Glomerular visceral epithelial cell (primary cell): Measurements from ENCODE around the gene DYNC2LI1.

Source experiments
- DNase-seq: peaks from one replicate; pipeline ENCODE4 v3.0.0-alpha.2; 2016; ENCODE audit errors: extremely low spot score

DYNC2LI1 gene

DNA sequence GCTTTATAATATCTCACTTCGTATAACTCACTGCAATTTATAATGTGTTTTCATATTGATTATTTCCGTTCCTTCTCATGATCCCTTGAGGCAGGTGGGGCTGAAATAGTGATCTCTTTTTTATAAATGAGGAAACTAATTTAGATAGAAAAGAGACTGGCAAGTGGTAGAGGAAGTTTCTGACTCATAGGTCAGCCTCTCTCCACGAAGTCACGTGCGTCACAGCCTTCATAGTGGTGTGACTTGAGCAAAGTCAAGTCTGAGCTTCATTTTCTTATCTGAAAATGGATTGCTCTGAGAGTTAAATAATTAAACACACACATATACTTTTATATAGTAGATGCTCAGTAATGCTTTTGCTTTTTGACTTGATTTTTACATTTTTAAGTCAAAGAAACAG, 44.9 kb downstream of the DYNC2LI1 start:
- peak; percentile 12 for DNase-seq

GRCh38 chr2:43819491-43820163, 45.8 kb downstream of the DYNC2LI1 start:
- DNase-seq = no peak

DNA sequence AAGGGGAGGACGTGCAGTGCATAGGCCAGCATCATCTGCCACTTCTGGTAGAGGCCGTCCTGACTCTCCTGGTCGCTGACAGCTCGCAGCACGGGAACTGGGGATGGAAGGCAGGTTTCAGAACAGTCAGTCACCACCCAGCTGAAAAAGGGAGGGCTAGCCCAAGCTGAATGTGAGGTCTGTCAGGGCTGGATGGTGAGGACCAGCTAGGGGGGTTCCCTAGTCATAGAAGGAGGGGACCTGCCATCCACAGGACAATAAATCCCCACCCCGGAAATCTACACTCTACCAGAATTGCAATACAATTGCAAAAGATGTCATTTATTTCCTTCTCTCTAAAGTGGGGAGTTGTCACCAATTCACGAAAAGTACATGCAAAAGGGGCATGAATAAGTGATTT, 49.0 kb downstream of the DYNC2LI1 start:
- no peak for DNase-seq

DNA sequence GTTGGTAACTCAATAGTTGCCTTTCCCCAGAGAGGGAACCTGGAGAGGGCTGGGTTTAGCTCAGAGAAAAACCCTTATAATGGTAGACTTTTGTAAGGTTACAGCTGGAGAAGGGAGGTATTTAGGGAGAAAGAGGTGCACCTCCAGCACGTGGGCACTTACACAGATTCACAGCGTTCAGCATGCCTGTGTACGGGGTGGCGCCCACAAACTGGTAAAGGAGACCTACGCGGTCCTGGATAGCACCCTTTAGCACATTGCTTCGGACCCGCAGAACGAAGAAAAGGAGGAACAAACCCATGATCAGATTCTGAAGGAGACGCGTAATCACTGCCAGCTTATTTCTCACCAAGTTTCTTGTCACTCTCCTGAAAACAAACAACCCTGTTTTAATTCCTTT, 49.9 kb downstream of the DYNC2LI1 start:
- no peak for DNase-seq

DNA sequence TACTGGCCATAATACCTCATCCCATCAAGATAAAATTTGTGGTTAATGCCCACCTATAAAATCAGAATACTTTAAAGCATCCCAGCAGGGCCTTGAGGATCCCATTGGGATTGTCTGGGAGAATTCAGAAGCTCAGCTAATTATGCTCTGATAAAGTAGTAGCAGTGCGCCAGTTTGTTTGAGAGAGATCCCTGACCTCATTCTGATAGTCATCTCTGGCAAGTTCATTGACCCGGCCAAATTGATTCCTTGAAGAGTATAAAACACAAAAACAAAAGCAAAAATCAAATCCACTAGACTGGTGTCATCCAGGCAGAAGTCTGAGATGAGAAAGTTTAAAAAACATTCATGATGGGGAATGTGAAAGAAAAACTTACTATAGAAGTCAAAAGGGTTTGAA, 50.7 kb downstream of the DYNC2LI1 start:
- no peak for DNase-seq

DNA sequence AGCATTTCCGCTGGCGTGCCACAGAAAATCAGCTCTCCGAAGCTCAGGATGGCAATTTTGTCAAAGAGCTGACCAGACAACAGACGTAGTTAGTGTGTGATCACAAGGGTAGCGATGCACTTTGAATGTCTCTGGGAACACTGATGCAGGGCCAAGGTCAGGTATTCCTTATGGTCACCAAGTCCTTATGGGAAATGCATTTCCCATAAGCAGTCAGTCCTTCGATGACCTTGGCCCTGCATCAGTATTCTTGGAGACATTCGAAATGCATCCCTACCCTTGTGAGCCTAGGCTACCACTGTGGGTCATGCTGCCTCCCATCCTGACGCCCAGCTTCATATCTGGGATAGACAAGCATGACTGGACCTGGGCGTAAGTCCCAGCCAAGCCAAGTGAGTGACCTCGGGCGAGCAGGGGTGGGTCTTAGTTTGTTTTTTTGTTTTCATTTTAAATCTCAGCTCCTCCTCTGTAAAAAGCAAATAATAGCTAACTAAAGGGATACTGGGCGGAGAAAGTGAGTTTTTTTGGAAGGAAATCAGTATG, 51.2 kb downstream of the DYNC2LI1 start:
- no peak for DNase-seq

GRCh38 chr2:43825841-43826240, 52.0 kb downstream of the DYNC2LI1 start:
- no peak for DNase-seq

DNA sequence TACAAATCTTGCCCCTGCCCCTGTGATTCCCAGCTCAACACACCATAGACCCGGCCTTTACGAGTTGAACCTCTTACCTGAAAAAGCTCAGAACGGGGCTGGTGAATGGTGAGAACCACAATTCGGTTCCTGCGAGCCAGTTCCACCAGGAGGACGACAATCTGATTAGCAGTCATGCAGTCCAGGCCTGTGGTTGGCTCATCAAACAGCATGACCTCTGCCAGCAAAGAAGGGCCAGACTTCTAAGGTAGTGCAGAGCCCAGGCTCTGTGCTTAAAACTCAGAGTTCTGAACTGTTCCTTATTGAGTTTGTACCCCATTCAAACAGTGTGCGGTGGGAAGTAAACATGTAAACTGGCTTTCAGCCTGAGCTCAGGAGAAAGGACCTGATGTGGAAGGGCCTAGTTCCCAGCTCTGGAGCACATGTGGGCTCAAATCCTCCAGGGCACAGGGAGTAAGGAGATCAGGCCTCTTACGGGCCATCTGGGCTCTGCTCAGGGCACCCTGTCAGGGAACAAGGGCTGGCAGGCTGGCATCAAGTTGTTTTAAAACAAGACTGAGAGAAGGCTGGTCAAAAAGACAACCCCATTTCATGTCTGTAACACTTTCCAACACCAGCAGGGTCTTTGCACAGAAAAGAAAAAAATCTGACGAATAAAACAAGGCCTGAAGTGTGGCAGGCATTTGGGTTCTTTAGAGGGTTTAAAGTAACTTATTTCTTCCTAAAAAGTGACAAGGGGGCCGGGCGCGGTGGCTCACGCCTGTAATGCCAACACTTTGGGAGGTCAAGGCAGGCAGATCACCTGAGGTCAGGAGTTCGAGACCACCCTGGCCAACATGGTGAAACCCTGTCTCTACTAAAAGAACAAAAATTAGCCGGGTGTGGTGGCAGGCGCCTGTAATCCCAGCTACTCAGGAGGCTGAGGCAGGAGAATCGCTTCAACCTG, 52.7 kb downstream of the DYNC2LI1 start:
- no peak for DNase-seq

- no peak for DNase-seq
Observed at GRCh38 chr2:43831543-43832294, 57.9 kb downstream of the DYNC2LI1 start.

DNA sequence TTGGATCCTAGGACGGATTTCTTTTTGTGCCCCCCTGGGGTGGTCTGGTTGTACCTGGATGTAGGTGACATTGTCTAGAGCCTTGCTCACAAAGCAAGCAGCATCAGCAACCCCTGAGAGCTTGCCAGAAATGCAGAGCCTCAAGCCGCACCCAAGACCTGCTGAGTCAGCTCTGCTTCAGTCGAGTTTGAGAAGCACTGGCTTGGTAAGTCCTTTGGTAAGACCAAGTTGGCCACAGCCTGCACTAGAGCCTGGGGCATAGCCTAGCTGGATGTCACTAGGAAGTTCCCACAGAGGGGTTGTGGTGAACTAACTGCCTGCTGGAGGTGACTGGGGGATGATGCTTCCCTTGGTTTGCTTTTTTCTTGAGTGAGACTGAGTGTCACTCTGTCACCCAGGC, 58.6 kb downstream of the DYNC2LI1 start:
- DNase-seq = no peak

DNA sequence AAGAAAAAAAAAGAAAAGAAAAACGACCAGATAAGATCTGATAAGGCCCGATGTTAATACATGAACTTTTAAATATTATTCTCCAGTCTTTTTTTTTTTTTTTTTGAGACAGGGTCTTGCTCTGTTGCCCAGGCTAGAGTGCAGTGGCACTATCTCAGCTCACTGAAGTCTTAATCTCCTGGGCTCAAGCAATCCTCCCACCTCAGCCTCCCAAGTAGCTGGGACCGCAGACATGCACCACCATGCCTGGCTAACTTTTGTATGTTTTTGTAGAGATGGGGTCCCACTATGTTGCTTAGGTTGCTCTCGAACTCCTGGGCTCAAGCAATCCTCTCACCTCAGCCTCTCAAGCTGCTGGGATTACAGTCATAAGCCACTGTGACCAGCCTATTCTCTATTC, 63.2 kb downstream of the DYNC2LI1 start:
- DNase-seq = no peak

GRCh38 chr2:43837831-43838559, 64.2 kb downstream of the DYNC2LI1 start:
- no peak for DNase-seq

GRCh38 chr2:43838560-43839267, 64.9 kb downstream of the DYNC2LI1 start, which contains the start of the genes ABCG5 and ABCG8:
ABCG5 (minus strand) TSS chr2:43838839; CDS start chr2:43838679, 160 bp downstream.
ABCG8 (plus strand) TSS chr2:43838971; CDS start chr2:43839054, 83 bp downstream.
- no peak for DNase-seq

- DNase-seq = no peak
Observed at GRCh38 chr2:43839776-43840564, 66.1 kb downstream of the DYNC2LI1 start.

DNA sequence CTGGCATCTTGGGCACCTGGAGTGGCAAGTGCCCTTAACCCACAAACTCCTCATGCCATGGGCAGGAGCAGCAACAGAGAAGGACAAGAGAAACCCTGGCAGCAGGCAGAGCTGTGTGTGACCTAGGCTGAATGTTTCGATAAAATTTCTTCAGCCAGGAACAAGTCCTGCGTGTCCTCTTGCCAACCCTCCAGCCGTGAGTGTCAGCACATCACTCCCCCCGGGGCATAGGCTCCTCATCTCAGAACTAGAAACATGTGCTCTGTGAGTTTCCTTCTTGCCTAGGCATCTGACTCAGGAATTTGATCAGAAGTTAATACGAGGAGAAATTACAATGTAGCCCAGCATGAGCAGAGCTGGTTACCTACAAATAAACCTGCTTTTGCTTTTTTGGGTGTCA, 67.1 kb downstream of the DYNC2LI1 start:
- DNase-seq = no peak

DNA sequence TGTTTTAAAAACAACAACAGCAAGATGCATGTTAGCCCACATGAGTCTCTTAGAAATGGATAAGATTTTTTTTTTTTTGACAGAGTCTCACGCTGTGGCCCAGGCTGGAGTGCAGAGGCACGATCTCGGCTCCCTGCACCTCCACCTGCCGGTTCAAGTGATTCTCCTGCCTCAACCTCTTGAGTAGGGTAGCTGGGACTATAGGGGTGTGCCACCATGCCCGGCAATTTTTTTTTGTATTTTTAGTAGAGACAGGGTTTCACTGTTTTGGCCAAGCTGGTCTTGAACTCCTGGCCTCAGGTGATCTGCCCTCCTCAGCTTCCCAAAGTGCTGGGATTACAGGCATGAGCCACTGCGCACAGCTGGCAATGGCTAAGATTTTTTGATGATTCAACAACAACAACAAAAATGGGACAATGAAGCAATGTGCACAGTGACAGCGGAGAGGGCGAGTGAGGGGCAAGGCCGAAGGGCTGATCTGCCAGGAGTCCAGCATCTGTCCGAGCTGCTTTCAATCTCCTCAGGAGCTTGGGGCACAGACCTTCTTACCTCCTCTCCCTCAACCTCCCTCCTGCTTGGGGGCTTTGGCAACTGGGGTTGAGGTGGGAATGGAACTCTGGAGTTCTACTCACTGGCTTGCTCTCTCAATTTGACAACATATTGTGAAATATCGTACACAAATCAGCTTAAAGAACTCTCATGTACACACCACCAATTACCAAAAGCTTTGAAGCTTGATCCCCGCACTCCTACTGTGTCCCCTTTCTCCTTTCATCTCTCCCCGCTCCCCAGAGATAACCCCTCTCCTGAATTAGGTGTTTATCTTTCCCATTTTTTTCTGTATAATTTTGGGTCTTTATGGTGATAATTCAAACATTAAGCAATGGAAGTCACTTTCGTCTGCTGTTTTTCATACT, 68.4 kb downstream of the DYNC2LI1 start:
- no peak for DNase-seq

GRCh38 chr2:43842866-43843226, 69.0 kb downstream of the DYNC2LI1 start:
- no peak for DNase-seq

DNA sequence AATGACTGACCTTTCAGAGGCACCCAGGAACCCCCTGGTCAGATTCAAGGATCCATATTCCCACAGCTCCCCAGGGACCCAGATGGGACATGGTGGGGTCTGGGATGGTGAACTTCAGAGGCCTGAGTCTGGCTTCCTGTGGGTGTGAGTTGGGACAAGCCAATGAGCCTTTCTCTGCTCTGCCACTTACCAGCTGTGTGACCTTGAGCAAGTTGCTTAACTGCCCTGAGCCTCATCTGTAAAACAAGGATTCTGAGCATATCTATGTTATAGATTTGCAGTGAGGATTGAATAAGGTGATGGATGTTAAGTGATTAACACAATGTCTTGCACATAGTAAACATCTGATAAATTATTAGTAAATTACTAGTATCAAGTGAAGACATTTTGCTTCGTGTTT, 71.3 kb downstream of the DYNC2LI1 start:
- DNase-seq = no peak
